Stimulated activated CD8-positive, alpha-beta memory T cell treated with anti-CD3 and anti-CD28 coated beads, Interleukin-7, amount 100 ng/mL, for 4 hours (primary cell): ENCODE results near the gene ATG7.

Experiments
- DNase-seq, 2 donors: peaks; one replicate each; pipeline ENCODE4 v3.0.0-alpha.2; 2020; ENCODE audit warnings: low read depth in 2 of 2

The ATG7 gene

DNA sequence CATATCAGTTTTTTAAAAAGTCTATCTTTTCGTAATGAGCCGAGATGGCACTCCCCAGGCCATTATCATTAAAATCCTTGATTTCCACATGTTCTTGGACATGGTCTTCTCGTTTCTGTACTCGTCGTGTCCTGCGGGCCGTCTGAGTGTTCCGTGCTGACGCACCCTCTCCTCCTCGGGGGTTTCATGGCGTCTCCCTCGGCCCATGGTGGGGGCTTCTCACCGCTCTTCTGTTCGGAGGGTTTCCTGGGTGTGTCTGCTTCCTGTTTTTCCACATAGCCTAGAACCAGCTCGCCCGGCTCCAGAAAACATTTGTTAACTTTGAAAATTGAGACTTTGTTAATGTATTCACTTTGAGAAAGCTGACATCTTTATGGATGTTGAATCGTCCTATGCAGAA, 278.8 kb downstream of the ATG7 start:
- no peak for DNase-seq

DNA sequence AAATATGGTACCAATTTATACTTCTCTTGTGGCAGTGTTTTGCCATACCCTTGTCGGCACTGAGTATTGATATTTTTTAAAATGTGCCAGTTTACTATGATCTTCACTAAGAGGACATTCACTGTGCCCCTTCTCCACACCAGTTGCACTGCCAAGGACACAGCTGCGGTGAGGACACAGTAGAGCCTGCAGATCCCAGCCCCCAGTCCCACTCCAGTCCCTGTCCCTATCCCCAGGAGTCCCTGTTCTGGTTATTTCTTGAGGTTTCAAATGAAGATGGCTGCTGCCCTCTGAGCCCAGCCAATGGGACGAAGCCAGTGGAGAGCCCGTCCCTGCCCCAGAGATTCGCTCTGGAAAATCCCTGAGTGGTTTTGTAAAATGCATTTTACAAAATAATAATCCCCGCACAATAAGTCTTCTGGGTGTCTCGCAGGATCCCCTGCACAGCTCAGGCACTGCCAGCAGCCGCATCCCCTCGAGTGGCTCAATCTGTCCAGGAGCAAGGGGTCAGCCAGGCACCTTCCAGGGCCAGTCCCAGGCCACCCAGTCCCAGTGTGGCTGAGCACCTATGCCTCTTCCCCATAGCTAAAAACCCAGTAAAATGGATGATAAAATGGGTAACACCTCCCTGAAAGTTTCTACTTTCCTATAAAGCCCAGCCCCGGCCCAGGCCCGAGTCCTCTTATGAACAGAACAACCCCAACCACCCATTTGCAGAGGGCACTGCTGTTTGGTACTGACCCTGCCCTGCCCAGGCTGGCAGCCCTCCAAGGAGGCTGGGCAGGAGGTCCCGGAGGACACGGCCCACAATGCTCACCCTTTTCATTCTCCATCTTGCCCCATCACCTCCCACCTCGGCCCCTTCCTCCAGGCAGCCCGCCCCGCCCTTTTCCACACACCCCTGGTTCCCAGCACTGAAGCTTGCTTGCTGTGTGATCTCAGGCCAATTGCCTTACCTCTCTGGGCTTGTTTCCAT, 280.4 kb downstream of the ATG7 start:
- no peak for DNase-seq

DNA sequence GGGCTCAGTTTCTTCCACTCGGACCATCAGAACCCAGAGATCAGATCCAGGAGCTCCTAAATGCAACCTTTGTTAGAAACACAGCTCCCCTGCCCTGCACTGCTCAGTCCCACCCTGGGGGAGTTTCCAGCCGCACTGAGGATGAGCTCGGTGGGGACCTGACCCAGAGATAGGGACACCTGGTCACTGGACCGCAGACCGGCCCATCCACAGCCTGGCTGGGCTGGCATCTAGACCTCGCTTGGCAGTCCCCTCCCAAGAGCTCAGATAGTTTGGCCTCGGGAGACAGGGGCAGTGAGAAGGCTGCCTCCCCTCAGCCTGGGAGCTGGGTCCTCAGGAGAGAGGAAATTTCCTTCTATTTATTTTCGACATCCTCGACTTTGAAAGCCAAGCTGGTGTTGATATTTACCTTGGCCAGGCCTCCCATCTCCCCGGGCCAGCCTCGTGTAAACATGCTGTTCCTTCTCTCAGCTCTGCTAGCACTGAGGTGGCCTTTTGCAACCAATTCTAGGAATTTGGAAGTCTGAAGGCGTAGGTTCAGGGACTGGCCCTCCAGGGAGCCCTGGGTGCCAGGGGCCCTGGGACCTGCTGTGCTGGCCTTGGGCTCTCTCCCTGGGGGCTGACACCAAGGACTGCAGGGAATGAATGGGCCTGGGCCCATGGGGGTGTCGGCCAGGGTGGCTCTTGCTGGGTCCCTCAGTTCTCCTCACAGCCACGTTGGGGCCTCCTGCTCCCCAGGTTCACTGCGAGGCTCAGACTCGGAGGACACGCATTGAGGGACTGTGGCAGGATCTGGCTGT, 281.4 kb downstream of the ATG7 start:
- no peak for DNase-seq

DNA sequence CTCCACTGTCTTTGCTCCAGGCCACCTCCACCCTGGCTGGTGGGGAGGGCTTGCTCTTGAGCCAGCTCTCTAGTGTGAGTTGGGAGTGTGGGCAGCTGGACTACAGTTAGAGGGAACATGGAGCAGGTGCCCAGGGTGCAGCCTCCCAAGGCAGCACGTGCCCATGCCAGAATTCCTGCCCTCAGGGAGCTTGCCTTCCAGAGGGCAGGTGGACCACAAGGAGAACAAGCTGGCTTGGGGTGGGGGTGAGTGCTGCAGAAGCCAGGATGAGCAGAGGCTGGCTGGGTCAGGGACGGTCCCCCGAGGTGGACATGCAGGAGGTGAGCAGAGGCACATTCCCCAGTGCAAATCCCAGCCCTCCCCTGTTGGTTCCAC, 282.0 kb downstream of the ATG7 start:
- DNase-seq, result no peak

DNA sequence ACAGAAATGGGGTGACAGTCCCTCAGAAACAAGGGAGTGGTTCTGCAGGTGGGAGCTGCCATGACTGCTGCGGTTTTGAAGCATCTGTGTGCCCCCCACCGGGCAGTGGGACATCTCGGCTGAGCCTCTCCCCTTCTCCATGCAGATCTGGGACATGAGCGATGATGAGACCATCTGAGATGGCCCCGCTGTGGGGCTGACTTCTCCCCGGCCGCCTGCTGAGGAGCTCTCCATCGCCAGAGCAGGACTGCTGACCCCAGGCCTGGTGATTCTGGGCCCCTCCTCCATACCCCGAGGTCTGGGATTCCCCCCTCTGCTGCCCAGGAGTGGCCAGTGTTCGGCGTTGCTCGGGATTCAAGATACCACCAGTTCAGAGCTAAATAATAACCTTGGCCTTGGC, 282.5 kb downstream of the ATG7 start:
- no peak for DNase-seq

DNA sequence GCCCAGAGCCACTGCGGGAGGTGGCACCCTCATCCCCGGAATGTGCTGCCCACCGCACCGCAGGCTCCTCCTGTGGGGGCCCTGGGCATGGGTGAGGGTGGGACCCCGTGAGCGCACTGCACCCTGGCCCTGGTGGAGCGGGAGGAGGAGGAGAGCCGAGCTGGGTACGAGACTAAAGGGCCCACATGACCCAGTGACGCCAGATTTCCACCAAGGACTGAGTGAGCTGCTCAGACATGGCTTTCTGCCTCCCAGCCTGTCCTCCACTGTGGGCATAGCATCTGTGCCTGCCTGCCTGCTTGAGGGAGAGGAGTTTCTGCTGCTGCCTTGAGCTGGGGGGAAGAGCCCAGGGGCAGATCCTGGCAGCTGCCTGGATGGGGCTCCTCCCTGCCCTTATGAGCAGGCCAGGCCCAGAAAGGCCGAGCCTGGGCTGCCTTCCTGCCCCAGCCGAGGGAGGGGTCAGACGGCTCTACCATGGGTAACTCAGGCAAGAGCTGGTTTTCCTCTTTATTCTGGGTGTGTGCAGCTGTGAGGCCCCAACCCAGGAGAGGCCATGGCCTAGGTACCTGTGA, 283.1 kb downstream of the ATG7 start:
- no peak for DNase-seq

DNA sequence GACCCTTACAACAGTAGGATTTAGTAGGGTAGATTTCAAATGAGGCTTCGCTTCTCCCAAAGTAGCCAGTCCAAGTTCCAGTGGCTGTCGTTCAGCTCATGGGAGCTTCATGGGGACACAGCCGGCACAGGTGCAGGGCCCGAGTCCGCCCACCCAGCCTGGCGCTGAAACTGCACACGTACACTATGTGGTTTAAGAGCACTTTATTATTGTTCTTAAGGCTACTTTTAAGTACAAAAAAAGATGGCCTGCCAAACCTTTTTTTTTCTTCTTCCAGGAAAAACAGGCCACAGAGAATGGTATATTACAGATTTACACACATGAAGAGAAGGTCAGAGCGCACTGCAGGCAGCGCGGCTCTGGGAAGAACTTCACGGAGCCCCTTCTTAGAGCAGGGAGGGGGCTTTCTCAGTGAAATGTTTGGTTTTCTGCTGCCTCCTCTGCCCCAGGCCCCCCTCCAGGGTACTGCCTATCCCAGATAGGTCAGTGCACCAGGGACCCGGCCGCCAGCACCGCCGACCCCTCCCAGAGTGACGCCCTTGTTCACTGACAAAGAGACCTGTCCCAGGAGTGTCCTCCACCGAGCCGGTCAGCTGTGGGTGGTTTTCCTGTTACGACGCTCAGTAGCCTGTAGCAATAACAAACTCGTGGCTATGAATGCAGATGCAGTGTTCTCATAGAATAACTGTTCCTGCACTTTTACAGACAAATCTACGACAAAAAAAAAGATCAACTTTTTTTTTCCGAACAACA, 283.9 kb downstream of the ATG7 start:
- no peak for DNase-seq

GRCh38 chr3:11556851-11557644, 284.9 kb downstream of the ATG7 start:
- no peak for DNase-seq

- DNase-seq, result no peak
Measured at GRCh38 chr3:11558002-11558401, 285.8 kb downstream of the ATG7 start.

DNA sequence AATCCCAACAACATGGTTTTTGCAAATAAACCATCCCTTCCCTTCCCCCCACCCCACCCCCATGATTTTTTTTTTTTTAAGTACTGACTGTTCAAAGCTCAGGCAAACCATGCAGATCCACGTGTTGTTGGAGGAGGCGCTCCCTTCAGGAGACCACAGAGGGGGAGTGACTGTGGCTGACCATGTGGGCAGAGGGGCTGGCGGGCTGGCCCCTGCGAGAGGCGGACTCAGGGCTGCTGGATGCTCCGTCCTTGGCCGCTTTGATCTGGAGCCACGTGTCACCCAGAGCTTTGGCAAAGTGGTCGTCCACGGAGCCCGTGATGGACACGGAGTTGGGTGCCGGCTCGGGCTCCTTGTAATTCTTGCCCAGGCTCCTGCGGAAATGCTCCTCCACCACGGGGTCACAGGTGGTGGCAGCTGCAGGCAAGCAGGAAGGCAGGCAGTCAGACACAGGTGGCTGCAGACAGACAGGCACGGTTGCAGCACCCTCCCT, 286.3 kb downstream of the ATG7 start:
- no peak for DNase-seq

- DNase-seq, result no peak
Measured at GRCh38 chr3:11558918-11559815, 287.0 kb downstream of the ATG7 start.

- no peak for DNase-seq
Measured at GRCh38 chr3:11559816-11560633, 287.8 kb downstream of the ATG7 start.

GRCh38 chr3:11560746-11561145, 288.5 kb downstream of the ATG7 start:
- DNase-seq, result no peak

GRCh38 chr3:11562277-11562881, 290.2 kb downstream of the ATG7 start:
- DNase-seq, result no peak

DNA sequence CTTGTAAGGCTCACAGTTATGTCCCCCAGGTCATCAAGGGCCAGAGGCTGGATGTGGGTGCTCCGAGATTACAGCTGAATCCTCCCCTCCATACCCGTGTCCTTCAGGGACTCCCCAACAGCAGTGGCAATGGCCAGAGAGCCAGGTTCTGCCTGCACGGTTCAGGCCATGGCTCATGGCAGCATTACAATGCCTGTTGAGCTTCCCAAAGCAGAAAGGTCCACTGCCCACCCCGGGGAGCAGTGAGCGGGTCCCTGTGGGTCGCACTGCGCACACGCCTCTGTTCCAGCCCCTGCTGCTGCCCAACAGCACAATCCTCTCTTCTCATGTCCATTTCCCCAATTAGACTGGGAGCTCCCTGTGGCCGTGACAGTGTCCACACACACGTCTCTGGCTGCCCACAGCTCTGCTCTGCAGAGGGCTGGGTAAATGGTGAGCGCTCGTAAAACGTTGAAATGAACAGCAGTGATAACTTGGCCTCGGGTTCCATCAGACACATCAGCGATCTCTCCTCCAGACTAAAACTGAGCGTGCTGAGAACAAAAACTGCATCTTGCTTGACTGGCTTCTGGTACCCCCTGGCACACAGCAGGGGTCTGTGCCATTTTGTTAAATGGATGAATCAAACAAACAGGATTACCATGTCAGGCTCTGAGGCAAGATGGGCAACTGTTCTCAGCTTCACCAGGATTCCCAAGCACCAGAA, 291.1 kb downstream of the ATG7 start:
- DNase-seq, result no peak

- DNase-seq, result no peak
Measured at GRCh38 chr3:11563865-11564185, 291.6 kb downstream of the ATG7 start.

DNA sequence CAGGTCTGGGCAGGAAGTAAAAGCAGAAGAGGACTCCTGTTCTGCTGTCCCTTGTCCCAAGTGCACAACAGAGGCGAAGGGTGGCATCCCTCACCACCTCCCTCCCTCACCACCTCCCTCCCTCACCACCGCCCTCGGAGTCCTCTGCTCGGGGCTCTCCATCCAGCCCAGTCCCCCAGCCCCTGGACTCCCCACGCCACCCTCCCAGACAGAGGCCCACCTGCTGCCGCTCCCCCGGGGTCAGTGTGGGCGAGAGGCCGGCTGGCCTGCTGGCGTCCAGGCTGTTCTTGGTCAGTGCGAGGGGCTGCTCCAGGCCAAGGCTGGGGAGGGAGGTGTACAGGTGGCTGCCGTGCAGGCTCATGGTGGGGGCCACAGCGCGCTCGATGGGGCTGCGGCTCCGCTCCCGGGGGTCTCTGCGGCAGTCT, 292.4 kb downstream of the ATG7 start:
- no peak for DNase-seq

DNA sequence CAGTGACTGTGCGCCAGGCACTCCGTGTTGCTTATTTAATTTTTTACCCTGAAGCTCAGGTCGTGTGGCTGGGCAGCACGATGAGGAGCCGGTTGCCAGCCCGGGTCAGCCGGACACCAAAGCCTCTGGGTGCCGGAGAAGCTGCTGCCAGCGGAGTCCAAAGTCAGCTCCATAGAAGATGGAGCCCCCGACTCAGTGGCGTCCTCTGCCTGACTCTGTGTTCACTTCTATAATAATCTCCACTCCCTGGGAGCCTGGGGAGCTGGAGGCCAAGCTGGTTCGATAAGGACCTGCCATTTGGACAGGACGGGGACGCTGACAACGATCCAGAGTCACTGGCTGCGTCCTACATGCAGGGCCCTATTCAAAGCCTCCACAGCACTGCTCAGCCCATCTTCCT, 292.9 kb downstream of the ATG7 start:
- no peak for DNase-seq
